ENCODE data around the gene SRPK2.
"Not testable (repeated sequence)": the region's sequence is repeated elsewhere in the genome, so short reads cannot be mapped to it uniquely, and the experiment has no call there.

SRPK2 gene

DNA sequence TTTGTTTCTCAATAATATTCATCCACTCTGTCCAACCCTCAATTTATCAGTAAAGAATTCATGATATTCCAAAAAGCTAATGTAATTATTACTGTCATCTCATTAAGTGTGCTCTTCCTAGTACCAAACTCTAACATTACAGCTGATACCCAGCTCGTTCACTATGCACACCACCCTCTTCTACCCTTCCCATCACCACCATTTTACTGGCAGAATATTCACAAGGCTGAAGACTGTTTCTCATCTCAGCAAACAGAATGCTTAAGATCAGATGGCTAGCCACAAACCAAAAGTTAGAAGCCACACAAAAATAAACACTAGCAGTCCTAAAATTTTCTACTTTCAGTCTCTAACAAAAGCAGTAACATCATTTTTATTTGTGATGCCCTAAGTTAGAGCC is 121.5 kb downstream of the SRPK2 start:
- no peak for DNase-seq (ENCODE audit: low read depth in 2 of 2)

DNA sequence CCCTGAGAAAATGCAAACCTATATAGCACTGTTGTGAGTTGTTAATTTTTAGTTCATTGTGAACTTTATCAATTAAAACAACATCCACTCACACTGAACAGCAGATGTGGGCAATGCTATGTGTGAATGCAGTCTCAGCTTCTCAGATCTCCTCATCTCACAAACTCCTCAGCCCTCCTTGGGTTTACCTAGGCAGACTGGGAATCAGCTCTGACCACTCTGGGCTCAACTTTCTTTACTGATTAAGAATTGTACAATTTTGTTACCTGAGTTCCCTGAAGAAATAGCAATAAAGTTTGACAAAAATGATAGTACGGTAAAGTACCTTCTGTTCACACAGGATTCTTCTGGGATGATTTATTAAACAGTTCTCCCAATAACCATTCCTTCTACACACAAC is 124.0 kb downstream of the SRPK2 start:
- no peak for DNase-seq (ENCODE audit: low read depth in 2 of 2)

DNA sequence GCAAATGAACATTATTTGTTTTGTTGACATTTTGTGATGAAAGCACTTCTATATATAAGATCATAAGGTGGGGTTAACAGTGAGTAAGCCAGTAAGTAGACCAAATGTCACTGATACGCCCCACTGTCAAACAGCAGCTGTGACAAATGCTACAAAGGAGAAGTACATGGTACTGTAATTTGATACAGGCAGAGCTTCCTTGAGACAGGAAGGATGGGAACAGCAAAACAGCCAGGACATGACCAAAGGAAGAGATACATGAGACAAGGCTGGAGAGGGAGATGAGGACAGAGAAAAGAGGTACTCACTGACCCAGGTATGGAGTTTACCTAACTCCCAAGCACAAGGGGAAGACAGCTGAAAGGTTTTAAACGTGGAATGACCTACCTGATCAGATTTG is 127.0 kb downstream of the SRPK2 start:
- DNase-seq (ENCODE audit: low read depth in 2 of 2) = no peak

DNA sequence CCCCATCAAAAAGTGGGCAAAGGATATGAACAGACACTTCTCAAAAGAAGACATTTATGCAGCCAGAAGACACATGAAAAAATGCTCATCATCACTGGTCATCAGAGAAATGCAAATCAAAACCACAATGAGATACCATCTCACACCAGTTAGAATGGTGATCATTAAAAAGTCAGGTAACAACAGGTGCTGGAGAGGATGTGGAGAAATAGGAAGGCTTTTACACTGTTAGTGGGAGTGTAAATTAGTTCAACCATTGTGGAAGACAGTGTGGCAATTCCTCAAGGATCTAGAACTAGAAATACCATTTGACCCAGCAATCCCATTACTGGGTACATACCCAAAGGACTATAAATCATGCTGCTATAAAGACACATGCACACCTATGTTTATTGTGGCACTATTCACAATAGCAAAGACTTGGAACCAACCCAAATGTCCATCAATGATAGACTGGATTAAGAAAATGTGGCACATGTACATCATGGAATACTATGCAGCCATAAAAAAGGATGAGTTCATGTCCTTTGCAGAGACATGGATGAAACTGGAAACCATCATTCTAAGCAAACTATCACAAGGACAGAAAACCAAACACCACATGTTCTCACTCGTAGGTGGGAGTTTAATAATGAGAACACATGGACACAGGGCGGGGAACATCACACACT is 128.4 kb downstream of the SRPK2 start:
- DNase-seq (ENCODE audit: low read depth in 2 of 2) = not testable (repeated sequence)

DNA sequence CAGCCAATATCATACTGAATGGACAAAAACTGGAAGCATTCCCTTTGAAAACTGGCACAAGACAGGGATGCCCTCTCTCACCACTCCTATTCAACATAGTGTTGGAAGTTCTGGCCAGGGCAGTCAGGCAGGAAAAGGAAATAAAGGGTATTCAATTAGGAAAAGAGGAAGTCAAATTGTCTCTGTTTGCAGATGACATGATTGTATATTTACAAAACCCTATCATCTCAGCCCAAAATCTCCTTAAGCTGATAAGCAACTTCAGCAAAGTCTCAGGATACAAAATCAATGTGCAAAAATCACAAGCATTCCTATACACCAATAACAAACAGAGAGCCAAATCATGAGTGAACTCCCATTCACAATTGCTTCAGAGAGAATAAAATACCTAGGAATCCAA is 129.8 kb downstream of the SRPK2 start:
- DNase-seq (ENCODE audit: low read depth in 2 of 2) = not testable (repeated sequence)

DNA sequence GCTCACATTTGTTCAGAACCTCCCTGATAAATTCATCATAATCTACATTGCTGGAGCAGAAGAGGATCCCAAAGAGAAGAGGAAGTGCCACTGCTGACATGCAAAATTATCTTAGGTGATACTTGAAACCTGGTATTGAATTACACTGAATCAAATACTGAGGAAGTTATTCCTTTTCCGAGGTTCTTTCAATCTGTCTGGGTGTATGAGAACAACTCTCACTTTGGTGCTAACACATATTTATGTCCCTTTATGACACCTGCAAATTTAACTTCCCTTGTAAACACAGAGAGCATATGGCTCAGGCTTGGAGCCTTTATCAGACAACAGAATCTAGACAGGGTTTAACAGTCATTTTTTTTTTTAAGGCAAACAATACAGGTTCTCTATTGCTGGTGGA is 131.4 kb downstream of the SRPK2 start:
- no peak for DNase-seq (ENCODE audit: low read depth in 2 of 2)

DNA sequence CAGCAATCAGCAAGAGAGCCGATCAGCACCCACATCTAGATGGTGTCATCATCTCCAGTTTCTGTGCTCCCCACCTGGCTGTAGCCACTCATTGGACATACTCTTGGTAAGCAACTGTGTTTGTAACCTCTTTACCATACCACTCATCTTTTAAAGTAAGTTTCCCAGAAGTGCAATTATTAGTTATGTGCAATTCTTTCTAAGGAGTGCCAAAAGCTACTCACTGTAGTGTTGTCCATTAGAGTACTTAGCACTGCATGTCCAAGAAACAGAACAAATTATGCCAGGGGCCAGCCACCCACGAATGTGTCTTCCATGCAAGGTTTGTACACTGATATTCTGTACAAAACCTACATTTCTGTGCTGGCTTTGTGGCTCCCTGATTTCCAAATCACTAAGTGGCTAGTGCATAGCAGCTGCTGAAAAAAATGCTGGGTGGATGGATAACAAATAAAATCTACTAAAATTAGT is 131.9 kb downstream of the SRPK2 start:
- no peak for DNase-seq (ENCODE audit: low read depth in 2 of 2)

DNA sequence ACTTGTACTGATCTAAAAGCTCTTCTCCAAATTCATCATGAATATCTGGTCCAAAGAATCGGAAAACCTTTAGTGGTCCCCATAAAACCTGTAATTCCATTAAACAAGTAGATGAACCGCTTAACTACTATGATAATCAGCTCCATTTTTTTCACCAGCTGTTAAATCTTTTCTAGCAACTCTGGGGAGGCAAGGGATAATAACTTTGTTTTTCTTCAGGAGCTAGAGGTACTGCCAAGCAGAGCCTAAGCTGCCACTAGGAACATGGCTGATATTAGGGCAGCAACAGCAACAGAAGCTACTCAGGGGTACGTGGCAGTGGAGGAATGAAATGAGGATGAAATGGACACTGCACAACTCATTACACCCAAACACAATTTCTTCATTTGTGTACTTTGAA is 138.0 kb downstream of the SRPK2 start:
- DNase-seq (ENCODE audit: low read depth in 2 of 2) = no peak

DNA sequence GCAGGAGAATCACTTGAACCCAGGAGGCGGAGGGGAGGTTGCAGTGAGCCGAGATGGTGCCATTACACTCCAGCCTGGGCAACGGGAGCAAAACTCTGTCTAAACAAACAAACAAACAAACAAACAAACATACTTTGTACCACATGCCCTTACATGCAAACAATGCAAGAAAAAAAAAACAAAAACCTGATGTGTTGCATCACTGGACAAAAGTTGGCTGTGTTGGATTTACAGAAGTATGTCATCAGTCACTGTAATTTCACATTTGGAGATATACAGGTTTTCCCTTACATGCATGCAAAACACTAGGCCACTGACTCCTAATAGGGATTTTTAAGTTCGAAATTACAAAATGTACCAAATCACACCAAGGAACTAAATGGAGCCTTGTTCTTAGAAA is 138.5 kb downstream of the SRPK2 start:
- DNase-seq (ENCODE audit: low read depth in 2 of 2) = no peak

DNA sequence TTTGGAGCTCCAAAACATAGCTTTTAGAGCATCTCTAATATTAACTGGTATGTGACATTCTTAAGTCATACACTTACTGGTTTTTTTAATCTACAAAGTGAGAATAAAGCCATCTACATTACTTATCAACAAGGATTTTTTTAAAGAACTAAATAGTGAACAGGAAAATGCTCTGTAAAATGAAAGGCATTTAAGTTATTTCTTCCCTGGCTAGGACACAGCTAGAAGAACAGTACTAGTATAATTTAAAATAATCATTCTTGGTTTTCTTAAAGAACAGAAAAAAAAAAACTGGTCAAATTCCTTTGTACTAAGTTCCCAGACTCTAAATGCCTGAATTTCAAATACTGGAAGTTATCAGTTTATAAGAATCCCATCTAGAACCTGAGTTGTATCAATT is 139.5 kb downstream of the SRPK2 start:
- no peak for DNase-seq (ENCODE audit: low read depth in 2 of 2)

DNA sequence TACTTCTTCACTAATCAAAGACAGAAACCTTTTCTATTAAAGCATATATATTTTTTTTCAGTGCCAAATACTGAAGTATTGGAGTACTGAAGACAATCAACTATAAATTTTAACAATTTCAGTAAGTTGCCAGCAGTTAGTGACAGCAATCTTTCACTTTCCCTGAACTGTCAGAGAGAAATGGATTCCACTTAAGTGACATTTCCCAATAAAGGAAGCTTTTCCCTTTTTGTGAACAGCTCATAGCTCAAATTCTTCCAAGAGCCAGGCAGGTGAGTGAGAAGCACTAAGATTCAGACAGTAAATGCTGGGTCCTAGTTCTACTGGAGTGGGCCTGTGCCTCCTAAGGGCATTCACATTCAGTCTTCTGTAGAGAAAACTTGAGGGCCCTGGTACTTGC is 142.0 kb downstream of the SRPK2 start:
- DNase-seq (ENCODE audit: low read depth in 2 of 2) = no peak

DNA sequence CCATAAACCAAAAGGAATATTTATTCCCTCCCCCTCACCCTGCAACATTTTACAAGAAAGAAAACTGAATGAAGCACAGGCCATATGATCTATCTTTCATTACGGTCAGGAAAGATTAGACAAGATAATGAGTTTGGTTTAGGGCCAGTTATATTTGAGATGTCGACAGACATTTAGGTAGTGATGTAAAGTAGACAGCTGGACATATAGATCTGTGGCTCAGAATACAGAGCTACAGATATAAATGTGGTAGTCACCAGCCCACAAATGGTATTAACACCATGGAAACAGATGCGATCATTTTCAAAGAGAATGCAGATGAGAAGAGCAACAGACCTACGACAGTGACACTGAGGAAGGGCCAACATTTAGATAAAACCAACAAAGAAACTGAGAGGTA is 142.5 kb downstream of the SRPK2 start:
- no peak for DNase-seq (ENCODE audit: low read depth in 2 of 2)

DNA sequence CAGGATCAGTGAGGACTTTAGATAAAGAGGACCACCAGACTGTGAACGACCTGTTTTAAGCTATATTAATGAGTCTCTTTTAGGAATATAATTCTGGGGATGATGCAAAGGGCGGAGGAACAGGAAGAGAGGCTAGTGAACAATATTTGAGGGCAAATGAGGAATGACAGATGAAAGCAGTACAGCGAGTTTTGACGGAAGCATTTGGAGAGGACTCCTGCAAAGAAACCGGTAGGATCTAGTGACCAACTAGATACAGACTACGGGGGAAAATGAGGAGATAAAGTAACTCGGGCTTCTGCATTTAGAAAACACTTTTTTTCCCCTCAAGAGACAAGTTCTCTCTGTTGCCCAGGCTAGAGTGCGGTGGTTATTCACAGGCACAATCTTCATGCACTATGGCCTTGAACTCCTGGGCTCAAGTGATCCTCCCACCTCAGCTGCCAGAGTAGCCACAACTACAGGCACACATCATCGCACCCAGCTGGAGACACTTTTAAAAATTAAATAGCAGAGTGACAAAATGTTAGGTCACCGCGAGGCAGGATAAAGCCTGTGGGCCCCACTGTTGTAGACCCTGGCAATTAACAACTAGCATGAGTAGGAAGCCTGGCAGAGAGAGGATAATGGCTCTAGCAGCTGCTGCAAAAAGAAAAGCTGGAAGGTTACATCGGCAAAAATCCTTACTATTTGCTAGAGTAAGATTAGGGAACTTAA is 143.2 kb downstream of the SRPK2 start:
- DNase-seq (ENCODE audit: low read depth in 2 of 2) = no peak

DNA sequence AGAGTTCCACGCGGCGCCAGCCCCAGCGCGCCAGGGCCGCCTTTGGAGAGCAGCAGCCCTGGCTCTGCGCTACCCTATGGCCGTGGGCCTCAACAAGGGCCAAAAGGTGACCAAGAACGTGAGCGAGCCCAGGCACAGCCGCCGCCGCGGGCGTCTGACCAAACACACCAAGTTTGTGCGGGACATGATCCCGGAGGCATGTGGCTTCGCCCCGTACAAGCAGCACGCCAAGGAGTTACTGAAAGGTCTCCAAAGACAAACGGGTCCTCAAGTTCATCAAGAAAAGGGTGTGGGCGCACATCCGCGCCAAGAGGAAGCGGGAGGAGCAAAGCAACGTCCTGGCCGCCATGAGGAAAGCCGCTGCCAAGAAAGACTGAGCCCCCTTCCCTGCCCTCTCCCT is 144.1 kb downstream of the SRPK2 start:
- DNase-seq (ENCODE audit: low read depth in 2 of 2) = no peak

DNA sequence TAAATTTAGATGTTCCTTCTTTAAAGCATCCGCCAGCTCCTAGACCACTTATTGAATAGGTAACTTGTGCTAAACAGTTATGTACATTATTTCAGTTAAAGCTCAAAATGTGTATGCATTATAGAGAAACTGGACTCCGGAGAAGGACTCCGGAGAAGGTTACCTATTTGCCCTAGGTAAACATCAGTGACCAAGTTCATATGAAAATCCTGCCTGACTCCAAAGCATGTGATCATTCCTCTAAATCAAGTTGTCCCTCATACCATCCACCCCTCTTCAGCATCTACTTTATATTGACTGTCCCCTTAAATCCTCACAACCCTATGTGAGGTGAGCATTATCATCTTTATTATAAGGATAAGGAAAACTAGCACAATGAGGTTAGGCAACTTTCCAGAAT is 147.5 kb downstream of the SRPK2 start:
- no peak for DNase-seq (ENCODE audit: low read depth in 2 of 2)

DNA sequence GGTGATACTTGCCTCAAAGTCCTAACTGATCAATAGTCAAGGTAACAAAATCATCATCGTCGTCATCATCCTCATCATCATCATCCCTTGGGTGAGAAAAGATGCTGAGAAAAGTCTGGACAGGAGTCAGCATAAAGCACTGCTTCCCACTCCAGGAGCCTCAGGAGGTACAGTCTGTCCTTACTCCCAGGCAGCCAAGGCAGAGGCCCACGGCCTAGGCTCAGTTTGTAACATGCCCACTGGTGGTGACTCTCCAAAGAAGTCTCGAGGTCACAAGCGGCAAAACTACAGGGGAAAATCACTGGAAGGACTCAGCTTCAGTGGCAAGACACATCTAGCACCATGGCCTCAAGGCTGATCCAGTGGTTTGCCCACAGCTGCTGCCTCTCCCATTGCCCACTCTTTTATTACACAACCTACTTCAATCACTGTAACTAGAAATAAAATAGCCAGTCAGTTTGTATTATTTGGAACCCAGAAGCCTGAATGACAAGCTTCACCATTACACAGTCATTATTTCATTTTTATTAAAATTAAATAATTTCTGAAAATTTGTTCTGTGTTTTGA is 150.4 kb downstream of the SRPK2 start:
- no peak for DNase-seq (ENCODE audit: low read depth in 2 of 2)

DNA sequence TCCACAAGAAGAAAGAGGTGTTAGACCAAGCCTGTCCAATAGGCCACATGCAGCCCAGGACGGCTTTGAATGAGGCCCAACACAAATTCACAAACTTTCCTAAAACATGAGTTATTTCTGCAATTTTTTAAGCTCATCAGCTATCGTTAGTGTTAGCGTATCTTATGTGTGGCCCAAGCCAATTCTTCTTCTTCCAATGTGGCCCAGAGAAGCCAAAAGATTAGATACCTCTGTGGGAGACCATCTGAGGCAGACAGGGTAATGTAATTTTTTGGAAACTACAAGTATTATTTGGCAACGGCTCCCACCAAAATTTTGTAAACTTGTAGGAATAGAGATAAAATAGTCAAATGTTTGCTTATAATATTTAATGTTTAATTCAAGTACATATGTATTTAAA is 153.8 kb downstream of the SRPK2 start:
- DNase-seq (ENCODE audit: low read depth in 2 of 2) = no peak

DNA sequence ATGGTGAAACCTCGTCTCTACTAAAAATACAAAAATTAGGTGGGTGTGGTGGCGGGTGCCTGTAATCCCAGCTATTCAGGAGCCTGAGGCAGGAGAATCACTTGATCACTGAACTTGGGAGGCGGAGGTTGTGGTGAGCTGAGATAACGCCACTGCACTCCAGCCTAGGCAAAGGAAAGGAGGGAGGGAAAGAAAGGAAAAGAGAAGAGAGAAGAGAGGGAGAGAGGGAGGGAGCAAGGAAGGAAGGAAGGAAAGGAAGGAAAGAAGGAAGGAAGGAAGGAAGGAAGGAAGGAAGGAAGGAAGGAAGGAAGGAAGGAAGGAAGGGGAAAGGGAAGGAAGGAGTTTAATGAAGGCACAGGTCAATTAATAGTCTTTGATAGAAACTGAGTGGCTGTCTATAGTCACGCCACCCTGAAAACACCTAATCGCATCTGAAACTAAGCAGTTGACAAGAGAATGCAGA is 155.9 kb downstream of the SRPK2 start:
- DNase-seq (ENCODE audit: low read depth in 2 of 2) = not testable (repeated sequence)

DNA sequence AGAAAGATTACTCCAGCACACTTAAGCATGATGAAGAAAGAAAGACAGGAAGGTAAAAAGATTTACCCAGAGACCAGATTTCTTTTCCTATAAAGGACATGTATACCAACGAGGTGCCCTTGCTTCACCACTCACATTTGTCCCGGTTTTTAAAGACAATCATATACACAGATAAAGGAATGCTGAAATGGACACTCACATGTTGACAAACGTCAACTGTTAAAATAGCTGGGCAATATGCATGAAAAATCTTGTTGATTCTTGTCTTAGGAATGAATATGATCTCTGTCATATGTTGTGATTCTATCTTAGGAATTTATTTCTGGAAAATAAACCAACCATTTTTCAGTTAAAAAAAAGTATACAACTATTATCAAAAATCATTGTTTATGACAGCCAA is 158.2 kb downstream of the SRPK2 start:
- DNase-seq (ENCODE audit: low read depth in 2 of 2) = no peak

DNA sequence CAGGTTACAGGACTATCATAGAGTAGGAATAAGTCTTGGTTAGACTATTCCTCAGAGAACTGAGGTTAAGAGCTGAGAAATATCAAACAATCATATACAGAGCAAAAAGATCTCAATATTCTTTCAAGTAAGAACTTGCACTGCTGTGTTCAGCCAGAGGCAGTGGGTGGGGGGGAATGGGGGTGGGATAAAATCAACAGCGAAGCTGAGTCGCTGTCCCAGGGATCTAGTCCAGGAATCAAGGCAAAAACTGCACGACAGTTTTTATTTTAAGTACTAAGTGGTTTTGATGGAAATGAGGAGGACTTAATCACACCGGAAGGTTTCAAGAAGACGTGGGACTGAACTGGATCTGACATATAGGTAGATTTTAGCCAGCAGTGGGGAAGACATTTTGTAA is 159.1 kb downstream of the SRPK2 start:
- DNase-seq (ENCODE audit: low read depth in 2 of 2) = no peak

DNA sequence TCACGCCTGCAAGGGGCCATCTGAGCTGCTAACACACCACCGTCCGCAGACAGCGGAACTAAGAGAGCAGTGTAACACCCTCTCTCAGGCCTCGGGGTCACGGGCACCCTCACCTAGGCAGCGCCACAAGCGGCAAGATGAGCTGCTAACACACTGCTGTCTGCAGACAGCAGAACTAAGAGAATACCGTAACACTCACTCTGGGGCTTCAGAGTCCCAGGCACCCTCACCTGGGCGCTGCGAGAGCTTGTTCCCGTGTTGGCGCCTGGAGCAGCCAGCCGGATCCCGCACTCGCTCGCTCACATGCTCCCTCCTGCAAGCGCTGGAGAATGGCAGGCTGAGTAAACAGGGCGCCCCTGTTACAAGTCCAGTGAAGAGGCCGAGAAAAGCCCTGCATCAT is 160.2 kb downstream of the SRPK2 start:
- DNase-seq (ENCODE audit: low read depth in 2 of 2) = no peak

DNA sequence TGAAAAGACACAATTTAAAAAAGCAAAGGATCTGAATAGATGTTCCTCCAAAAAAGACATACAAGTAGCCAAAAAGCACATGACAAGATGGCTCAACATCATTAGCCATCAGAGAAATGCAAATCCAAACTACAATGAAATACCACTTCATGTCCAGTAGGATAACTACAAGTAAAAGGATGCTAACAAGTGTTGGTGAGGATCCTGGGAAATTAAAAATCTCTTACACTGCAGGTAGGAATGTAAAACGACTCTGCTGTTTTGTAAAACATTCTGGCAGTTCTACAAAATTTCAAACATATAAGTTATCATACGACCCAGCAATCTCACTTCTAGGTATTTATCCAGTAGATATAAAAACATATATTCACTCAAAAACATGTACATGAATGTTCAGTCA is 161.3 kb downstream of the SRPK2 start:
- no peak for DNase-seq (ENCODE audit: low read depth in 2 of 2)

All from stimulated activated CD8-positive, alpha-beta memory T cell treated with anti-CD3 and anti-CD28 coated beads, Interleukin-7, amount 100 ng/mL, for 1 hour (primary cell).